ENCODE results near the gene PGA5.
"Not testable (repeated sequence)": the region's sequence is repeated elsewhere in the genome, so short reads cannot be mapped to it uniquely, and the experiment has no call there.

The PGA5 gene

DNA sequence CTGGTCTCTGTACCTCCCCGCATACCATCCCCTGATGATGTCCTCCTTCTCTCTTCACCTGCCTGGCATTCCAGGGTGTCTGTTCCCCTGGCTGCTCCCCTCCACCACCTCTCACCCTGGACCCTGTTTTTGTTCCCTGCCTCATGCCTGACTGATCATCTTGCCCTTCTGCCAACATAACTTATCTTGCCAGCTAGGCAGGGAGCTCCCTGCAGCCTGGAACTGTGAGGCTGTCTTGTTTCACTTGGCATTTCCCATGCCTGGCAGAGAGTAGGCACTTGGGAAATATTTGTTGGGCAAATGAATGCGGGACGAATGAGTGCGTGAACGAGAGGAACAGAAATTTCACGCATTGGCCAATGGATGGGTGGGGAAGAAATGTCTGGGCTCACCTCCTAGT lies 11.5 kb upstream of the PGA5 start:
- not testable (repeated sequence) for DNase-seq

DNA sequence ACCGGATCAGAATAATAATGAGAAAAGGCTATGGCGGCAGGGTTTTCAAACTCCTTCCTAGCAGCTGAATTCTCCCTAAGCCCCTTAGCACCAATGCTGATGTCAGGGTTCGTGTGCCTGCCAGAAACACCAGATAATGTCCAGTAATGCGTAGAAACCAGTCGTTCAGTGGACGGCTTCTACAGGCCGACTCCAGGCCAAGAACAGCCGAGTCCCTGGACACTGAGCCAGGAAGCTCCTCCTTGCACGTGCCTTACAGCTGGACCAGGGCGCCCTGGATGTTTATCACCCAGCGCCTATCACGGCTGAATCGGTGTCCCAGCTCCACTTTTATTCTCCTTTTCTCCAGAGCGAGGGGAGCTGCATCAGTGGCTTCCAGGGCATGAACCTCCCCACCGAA lies 9.9 kb upstream of the PGA5 start:
- DNase-seq, result not testable (repeated sequence)

DNA sequence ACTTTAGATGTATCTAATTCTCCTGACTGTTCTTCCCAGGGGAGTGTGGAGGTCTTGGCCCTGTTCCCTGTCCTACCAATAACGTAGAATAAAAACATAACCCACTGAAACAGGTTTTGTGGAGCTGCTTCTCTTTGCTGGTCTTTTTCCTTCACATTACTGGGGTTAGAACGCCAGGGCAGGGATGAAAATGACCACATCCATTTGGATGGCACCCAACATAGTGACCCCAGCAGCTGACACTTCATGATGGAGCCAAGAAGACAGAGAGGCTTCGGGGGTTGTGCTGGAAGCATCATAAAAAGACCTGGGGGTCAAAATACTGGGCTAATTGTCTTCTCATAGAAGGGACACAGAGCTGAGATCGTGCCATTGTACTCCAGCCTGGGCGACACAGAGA lies 9.4 kb upstream of the PGA5 start:
- not testable (repeated sequence) for DNase-seq

DNA sequence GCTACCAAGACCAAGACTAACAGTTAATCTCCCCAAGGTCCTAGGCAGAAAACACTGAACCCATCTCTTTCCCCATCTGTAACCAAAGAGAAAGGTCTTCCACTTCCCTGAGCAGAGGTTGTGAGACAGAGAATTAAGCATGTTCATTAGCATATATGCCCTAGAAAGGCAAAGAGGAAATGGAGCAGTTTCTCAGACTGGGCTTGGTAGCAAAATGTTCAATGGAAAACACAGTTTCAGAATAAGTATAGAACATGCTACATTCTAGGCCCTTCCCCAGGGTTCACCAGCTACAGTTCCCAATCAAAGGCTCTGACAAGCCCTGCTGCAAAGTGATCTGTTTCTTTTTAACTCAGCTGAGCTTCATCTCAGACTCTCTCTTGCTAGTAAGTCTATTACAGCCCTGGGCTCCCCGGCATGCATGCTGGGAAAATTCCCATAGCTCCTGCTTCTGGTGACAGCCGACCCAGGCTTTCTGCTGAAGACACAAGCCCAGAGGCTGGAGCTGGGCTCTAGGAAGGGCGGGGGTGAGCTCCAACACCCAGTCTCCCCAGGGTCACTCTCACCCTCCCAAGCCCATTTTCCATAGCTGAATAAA lies 8.3 kb upstream of the PGA5 start:
- DNase-seq, result not testable (repeated sequence)

DNA sequence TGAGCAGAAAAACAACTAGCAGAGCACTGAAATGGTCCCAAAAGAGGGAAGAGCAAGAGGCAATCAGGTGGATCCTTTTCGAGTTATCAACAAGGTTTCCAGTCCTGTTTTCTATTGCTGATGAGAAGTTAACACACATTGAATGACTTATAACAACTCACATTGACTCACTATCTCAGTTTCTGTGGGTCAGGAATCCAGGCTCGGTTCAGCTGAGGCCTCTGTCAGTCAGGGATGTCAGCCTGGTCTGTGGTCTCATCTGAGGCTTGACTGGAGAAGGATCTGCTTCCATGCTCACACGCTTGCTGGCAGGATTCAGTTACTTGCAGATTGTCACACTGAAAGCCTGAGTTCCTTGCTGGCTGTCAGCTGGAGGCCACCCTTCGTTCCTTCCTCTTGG lies 3.8 kb upstream of the PGA5 start:
- not testable (repeated sequence) for DNase-seq

DNA sequence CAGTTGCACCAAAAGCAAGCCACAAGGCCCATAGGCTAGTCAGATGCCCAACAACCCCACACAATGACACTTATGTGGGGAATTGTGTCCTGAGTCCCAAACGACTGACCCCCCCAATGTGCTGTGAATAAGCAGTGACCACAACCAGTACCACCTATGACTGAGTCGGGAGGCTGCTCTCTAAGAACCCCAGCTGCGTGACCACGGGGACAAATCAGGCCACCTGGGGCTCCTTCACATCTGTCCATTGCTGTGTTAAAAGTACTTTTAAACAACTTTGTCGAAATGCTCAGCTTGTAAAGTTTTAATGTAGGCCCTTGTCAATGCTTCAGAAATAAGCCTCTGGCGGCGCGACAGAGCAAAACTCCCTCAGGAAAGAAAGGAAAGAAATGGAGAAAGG lies 687 bp upstream of the PGA5 start:
- DNase-seq, result not testable (repeated sequence)

DNA sequence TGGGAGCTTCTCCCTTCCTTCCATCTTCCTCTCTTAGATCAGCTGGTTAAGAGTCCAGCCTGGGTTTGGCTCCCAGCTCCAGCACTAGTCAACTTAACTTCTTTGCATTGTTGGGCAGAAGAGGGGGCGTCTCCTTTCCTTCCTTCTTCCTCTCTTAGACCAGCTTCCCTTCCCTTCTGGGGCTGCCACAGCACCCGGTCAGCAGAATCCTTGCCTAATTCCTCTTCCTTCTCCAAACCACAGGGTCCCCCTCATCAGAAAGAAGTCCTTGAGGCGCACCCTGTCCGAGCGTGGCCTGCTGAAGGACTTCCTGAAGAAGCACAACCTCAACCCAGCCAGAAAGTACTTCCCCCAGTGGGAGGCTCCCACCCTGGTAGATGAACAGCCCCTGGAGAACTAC lies 551 bp downstream of the PGA5 start:
- not testable (repeated sequence) for DNase-seq

DNA sequence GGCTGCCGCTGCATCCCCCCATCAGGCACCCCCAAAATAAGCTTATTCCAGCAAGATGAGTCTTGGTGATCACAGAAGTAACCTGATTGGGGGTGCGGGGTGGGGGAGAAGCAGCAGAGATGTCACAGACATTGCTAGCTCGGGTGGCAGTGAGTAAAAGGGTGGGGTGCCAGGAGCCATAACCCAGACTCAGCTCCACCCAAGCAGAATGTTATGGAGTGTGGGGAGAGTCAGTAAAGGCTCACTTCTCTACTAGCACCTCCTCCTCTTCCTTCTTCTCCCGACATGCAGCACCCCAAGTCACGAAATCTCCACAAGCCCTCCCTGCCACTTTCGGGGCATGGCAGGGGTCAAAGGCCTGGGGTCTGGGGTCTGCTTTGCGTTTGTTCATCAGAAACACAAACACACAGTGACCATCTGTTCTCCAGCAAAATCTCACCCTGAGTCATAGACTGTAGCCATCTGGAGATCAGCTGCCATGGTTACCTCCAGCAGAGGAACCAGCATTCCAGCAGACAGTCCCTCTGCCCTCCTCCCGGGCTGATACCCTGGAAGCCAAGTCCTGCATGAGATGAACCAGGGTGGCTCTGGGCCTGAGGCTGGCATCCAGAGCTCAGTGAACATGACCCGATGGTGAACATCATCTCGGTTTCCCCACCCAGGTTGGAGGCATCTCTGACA lies 4.4 kb downstream of the PGA5 start:
- DNase-seq, result not testable (repeated sequence)

DNA sequence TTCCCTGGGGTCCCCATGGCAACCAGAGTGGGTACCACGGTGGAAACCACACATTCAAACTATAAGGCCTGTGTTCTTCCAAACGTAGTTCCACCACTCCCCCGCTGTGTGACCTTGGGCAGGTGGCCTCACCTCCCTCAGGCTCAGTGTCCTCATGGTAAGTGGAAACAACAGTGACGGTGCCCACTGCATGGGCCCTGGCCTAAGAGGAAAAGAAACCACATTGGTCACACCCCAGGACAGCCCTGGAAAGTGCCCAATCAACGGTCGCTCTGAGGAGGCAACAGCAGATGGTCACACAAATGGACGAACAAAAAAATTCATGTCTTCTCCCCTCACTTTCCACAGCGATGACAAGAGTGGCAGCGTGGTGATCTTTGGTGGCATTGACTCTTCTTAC lies 7.1 kb downstream of the PGA5 start:
- DNase-seq, result not testable (repeated sequence)

DNA sequence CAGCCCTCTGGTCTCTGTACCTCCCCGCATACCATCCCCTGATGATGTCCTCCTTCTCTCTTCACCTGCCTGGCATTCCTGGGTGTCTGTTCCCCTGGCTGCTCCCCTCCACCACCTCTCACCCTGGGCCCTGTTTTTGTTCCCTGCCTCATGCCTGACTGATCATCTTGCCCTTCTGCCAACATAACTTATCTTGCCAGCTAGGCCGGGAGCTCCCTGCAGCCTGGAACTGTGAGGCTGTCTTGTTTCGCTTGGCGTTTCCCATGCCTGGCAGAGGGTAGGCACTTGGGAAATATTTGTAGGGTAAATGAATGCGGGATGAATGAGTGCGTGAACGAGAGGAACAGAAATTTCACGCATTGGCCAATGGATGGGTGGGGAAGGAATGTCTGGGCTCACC lies 8.2 kb downstream of the PGA5 start:
- not testable (repeated sequence) for DNase-seq

DNA sequence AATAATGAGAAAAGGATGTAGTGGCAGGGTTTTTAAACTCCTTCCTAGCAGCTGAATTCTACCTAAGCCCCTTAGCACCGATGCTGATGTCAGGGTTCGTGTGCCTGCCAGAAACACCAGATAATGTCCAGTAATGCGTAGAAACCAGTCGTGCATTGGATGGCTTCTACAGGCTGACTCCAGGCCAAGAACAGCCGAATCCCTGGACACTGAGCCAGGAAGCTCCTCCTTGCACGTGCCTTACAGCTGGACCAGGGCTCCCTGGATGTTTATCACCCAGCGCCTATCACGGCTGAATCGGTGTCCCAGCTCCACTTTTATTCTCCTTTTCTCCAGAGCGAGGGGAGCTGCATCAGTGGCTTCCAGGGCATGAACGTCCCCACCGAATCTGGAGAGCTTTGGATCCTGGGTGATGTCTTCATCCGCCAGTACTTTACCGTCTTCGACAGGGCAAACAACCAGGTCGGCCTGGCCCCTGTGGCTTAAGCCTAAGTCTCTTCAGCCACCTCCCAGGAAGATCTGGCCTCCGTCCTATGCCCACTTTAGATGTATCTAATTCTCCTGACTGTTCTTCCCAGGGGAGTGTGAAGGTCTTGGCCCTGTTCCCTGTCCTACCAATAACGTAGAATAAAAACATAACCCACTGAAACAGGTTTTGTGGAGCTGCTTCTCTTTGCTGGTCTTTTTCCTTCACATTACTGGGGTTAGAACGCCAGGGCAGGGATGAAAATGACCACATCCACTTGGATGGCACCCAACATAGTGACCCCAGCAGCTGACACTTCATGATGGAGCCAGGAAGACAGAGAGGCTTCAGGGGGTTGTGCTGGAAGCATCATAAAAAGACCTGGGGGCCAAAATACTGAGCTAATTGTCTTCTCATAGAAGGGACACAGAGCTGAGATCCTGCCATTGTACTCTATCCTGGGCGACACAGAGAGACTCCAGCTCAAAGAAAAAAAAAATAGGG lies 10.1 kb downstream of the PGA5 start:
- DNase-seq, result not testable (repeated sequence)

DNA sequence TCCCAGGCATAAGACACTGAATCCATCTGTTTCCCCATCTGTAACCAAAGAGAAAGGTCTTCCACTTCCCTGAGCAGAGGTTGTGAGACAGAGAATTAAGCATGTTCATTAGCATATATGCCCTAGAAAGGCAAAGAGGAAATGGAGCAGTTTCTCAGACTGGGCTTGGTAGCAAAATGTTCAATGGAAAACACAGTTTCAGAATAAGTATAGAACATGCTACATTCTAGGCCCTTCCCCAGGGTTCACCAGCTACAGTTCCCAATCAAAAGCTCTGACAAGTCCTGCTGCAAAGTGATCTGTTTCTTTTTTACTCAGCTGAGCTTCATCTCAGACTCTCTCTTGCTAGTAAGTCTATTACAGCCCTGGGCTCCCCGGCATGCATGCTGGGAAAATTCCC lies 11.4 kb downstream of the PGA5 start:
- DNase-seq, result not testable (repeated sequence)

DNA sequence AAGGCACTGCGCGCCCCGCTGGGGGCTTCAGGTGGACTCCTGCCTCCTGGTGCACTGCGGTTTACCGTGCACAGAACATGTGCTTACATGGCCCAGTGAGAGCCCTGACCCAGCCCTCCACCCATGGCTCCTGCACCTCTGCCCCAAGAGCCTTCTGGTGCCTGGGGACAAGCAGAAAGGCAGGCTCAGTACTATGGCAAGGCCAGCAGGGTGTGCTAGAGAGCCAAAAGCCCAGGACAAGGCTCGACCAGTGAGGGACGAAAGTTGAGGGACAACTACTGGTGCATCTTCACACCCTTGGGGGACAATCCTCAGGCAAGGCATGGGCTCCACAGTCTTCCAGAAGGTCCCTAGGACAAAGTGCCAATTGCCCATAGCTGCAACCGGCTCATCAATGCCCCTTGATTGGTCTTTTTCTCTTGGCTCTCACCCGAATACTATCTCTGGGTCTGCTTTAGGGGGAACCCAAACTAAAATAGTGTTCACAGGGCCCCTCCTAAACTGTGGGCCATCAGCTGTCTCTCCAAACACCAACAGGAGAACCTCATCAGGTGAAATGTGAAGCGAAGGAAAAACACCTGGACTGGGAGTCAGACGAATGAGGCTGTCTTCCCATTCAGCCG lies 13.5 kb downstream of the PGA5 start:
- DNase-seq, result no peak

DNA sequence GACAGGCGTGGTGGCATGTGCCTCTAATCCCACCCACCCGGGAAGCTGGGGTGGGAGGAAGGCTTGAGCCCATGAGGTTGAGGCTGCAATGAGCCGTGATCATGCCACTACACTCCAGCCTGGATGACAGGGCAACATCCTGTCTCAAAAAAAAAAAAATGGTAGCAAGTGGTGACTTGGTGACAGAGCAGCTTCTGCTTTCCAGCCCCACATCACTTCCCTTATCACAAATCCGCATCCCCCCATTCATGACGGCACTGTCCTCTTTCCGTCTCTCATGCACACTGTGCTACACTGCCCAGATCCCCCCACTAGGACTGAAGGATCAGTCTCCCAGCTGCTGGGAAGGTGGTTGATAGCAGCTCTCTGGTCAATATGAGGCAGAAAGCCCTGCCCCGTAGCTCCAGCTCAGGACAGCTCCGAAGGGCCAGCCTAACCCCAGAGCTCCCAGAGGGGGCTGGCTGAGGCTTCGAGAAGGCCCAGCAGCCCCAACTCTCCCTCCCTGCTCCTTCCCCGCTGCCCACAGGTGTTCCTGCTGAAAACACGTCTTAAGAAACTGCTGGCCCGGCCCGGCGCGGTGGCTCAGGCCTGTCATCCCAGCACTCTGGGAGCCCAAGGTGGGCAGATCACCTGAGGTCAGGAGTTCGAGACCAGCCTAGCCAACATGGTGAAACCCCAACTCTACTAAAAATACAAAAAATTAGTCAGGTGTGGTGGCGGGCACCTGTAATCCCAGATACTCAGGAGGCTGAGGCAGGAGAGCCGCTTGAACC lies 15.9 kb downstream of the PGA5 start:
- no peak for DNase-seq

DNA sequence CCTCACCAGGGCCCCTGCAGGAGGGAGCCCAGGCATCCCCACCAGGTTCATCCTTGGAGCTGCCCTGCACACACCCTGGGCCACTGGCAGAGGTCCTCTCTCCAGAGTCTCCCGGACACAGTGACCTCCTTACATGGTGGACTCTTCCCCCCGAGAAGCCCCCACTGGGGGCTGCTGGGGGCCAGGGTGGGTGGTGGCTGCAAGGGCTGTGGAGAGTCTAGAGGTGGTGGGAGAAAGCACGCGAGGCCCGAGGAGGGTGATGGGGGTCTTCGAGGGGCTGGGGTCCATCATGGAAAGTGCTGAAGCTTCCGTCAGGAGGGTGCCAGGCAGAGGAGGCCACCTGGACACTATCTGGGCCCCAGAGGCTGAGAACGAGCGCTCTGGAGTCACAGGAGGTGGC lies 17.6 kb downstream of the PGA5 start:
- DNase-seq, result no peak

DNA sequence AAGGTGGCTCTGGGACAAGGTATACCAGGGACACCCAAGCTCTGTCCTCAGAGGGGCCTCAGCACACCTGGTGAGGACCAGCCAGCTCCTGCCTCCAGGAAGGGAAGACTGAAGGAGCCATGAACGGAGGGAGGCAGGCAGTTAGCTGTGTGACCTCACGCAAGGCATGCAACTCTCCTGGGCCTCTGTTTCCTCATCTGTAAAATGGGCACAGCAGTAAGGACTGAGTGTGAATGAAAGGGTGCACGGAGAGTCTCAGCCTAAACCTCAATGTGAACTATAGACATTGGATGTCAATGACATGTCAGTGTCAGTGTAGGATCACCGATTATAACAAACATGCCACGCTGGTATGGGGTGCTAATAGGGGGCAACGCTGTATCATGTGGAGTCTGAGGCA lies 18.4 kb downstream of the PGA5 start:
- no peak for DNase-seq

DNA sequence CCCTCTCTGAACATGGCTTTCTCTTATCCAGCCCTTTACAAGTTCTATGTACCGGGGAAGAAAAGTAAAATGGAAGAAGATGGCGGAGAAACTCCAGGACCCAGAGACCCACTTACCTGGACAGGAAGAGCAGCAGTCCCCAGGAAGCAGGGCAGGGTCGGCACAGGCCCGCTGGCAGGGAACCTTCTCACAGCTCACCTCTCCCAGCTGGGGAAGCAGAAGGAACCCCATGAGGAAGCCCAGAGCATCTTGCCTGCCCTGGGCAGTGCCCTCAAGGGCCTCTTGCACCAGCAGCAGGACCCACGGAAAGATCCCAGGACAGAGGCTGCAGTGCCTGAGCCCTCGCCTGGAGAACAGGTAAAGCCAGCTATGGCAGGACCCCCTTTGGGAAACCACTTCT lies 23.4 kb downstream of the PGA5 start:
- DNase-seq, result no peak

DNA sequence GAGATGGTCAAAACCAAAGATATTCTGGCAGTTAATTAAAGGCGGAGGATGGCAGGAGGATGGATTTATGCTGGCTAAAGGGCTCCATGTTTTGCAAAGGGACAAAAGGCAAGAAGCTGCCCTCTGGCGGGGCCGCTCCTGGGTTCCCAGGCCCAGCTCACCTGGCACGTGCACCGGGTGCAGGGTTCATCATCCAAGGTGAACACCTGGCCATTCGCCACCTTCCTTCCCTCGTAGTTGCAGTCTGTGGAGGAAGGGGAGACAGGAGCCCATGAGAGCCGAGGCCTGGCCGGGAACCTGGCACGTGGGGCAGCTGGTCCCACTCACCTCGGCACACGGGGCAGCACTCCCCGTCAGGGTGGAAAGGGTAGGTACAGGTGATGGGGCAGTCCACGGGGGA lies 23.8 kb downstream of the PGA5 start:
- no peak for DNase-seq

DNA sequence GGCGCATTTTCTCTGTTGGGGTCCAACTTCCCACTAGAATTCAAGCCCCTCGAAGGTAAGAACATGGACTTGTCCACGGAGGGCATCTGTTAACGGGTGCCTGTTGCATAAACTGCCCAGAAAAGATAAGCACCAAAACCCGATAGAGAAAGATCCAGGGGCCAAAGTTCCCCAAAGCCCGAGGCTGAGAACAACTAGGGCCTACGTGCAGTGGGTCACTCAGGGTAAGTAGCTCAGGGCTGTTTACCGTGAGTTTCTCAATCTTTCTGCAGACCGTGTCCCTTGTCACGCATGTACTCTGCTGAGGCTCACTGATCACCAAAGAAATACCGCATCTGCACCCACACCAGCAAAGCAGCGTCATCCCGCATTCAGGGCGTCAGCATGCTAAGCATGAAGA lies 24.4 kb downstream of the PGA5 start:
- no peak for DNase-seq

DNA sequence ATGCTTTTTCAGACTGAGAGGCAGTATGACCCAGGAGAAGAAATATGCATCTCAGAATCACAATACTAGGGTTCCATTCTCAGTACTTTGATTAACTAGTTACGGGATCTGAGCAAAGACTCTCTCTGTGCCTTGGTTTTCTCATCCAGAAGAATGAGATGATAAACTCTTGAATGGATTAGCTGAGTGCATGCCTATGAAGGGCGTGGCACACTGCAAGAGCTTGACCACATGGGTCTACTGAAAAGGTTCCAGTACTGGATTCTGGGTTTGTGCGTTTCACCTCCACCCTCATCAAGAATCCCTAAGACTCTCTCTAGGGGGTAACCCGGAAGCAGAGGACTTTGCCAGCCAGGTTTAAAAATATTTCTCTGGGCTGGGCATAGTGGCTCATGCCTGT lies 25.6 kb downstream of the PGA5 start:
- DNase-seq, result no peak

DNA sequence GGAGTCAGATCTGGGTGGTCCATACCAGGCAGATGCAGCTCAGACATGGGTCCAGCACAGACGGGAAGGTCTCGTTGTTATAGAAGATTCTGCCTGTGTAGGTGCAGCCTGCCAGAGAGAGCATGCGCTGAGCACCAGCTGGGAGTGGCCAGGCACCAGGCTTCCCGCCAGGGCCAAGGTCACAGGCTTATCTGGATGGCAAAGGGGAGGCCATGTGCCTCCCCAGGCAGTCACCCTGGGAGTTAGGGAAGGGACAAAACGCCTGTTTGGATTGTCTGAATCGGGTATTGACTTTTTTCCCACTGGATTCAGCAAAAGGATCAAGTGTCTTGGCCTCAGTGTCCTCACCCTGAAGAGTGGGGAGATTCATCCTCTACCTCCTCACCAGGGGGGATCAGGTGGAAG lies 26.5 kb downstream of the PGA5 start:
- no peak for DNase-seq

DNA sequence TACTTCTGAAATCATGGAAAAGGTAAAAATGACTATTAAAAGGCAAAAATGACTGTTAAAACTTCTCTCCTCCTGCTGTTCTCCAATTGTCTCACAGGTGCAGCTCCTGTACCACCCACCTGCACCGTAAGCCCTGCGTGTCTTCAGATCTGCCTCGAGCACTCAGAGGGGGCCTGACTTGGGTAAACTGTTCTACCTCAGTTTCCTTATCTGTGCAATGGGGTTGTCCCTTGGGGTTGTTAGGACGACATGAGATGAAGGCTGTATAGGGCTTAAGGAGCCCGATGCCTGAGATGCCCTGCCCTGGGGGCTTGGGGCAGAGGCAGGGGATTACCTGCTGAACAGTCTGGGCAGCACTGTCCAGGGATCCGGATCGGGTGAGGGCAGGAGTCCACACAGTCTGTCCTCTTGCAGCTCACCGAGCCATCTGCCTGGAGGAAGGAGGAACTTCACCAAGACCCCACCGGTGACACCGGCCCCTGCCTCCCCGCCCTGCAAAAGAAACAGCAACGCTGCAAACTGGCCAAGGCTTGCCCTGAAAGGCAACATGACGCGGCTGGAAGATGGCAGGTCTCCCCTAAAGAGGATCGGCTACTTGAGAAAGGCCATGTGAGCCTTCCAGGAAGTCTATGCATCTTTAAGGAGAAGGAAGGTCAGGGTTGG lies 27.7 kb downstream of the PGA5 start:
- DNase-seq, result no peak
